ENCODE data around the gene PPY.

PPY gene

GRCh38 chr17:43927060-43927864 lies 15.0 kb downstream of the PPY start:
- H3K36me3 ChIP-seq (ENCODE audit: control insufficient read depth in 4 of 4, insufficient read depth in 4 of 4, low read length in 3 of 4): no peaks in the 10 kb centered on the region
- peaks cover 0 to 17% (median 15%) of the 10 kb centered on the region in 5 experiments for H3K27me3 ChIP-seq (replicated peaks in 2 of 5; ENCODE audit: control insufficient read depth in 4 of 5, insufficient read depth in 5 of 5, low read length in 4 of 5)
- ChIA-PET POLR2A (no interaction called here), CTCF (interaction anchor here (1.3 kb wide), 1 partner anchor 49 kb away, joined by 3 read pairs; no protein-coding TSS in a partner anchor)
- WGBS (ENCODE audit: insufficient coverage): 3% methylated on average over 27 of the region's 42 CpGs
- no peaks in the 10 kb centered on the region for H3K9me3 ChIP-seq (ENCODE audit: control extremely low read depth in 1 of 5, control insufficient read depth in 4 of 5, insufficient read depth in 2 of 5, low read depth in 1 of 5, low read length in 4 of 5)
- peaks cover 0 to 18% (median 15%) of the 10 kb centered on the region in 4 experiments for H3K4me1 ChIP-seq (ENCODE audit: control extremely low read depth in 1 of 4, control insufficient read depth in 4 of 4, insufficient read depth in 4 of 4, low read length in 3 of 4)
- no peak overlapping the region for H3K27ac ChIP-seq (ENCODE audit: insufficient read depth in 1 of 2, low read depth in 1 of 2, low read length in 2 of 2, poor library complexity in 1 of 2, severe bottlenecking in 2 of 2)
- peak overlapping the region; percentile 8 to 72 (median 30) for H3K4me3 ChIP-seq (ENCODE audit: control insufficient read depth in 1 of 7, extremely low read depth in 1 of 7, insufficient read depth in 4 of 7, low read depth in 2 of 7, low read length in 6 of 7)
- DNase-seq: peak in 2 of 3 donors; percentile 26 to 42

- no peaks in the 10 kb centered on the region for H3K9me3 ChIP-seq (ENCODE audit: control extremely low read depth in 1 of 5, control insufficient read depth in 4 of 5, insufficient read depth in 2 of 5, low read depth in 1 of 5, low read length in 4 of 5)
- POLR2A ChIA-PET: interaction anchor here (1.3 kb wide), 1 partner anchor 12 kb away, joined by 4 read pairs; no protein-coding TSS in a partner anchor
- WGBS (ENCODE audit: insufficient coverage): 100% methylated on average over 1 of the region's 2 CpGs
- H3K4me3 ChIP-seq (ENCODE audit: control insufficient read depth in 1 of 7, extremely low read depth in 1 of 7, insufficient read depth in 4 of 7, low read depth in 2 of 7, low read length in 6 of 7): no peak overlapping the region
- H3K27ac ChIP-seq (ENCODE audit: insufficient read depth in 1 of 2, low read depth in 1 of 2, low read length in 2 of 2, poor library complexity in 1 of 2, severe bottlenecking in 2 of 2): no peak overlapping the region
- H3K27me3 ChIP-seq (replicated peaks in 2 of 5; ENCODE audit: control insufficient read depth in 4 of 5, insufficient read depth in 5 of 5, low read length in 4 of 5): peaks cover 0 to 17% (median 15%) of the 10 kb centered on the region in 5 experiments
- no peaks in the 10 kb centered on the region for H3K36me3 ChIP-seq (ENCODE audit: control insufficient read depth in 4 of 4, insufficient read depth in 4 of 4, low read length in 3 of 4)
- H3K4me1 ChIP-seq (ENCODE audit: control extremely low read depth in 1 of 4, control insufficient read depth in 4 of 4, insufficient read depth in 4 of 4, low read length in 3 of 4): peaks cover 0 to 18% (median 15%) of the 10 kb centered on the region in 4 experiments
- no peak for DNase-seq
- CTCF ChIA-PET: interaction anchor here (1.1 to 2.8 kb wide), 7 partner anchors 10 to 71 kb away, joined by 3 to 17 read pairs (median 9); no protein-coding TSS in a partner anchor
Observed at GRCh38 chr17:43924558-43924957, 17.7 kb downstream of the PPY start.

- peaks cover 0 to 15% (median 3%) of the 10 kb centered on the region in 5 experiments for H3K27me3 ChIP-seq (replicated peaks in 2 of 5; ENCODE audit: control insufficient read depth in 4 of 5, insufficient read depth in 5 of 5, low read length in 4 of 5)
- ChIA-PET POLR2A (no interaction called here), CTCF (interaction anchor here (1.1 to 5.2 kb wide), 2 partner anchors 11 to 23 kb away, joined by 3 to 29 read pairs; no protein-coding TSS in a partner anchor)
- WGBS (ENCODE audit: insufficient coverage): 98% methylated on average over 7 of the region's 10 CpGs
- no peak for DNase-seq
- H3K4me3 ChIP-seq (ENCODE audit: control insufficient read depth in 1 of 7, extremely low read depth in 1 of 7, insufficient read depth in 4 of 7, low read depth in 2 of 7, low read length in 6 of 7): no peak overlapping the region
- peaks cover 0 to 13% (median 6%) of the 10 kb centered on the region in 4 experiments for H3K4me1 ChIP-seq (ENCODE audit: control extremely low read depth in 1 of 4, control insufficient read depth in 4 of 4, insufficient read depth in 4 of 4, low read length in 3 of 4)
- no peaks in the 10 kb centered on the region for H3K9me3 ChIP-seq (ENCODE audit: control extremely low read depth in 1 of 5, control insufficient read depth in 4 of 5, insufficient read depth in 2 of 5, low read depth in 1 of 5, low read length in 4 of 5)
- no peaks in the 10 kb centered on the region for H3K36me3 ChIP-seq (ENCODE audit: control insufficient read depth in 4 of 4, insufficient read depth in 4 of 4, low read length in 3 of 4)
- no peak overlapping the region for H3K27ac ChIP-seq (ENCODE audit: insufficient read depth in 1 of 2, low read depth in 1 of 2, low read length in 2 of 2, poor library complexity in 1 of 2, severe bottlenecking in 2 of 2)
Observed at GRCh38 chr17:43920500-43921095, 21.7 kb downstream of the PPY start.

- Histone ChIP-seq H3K4me3 (ENCODE audit: control insufficient read depth in 1 of 7, extremely low read depth in 1 of 7, insufficient read depth in 4 of 7, low read depth in 2 of 7, low read length in 6 of 7) (peak overlapping the region in 5 of 7 experiments; percentile 46 to 83 (median 70)), H3K4me1 (ENCODE audit: control extremely low read depth in 1 of 4, control insufficient read depth in 4 of 4, insufficient read depth in 4 of 4, low read length in 3 of 4) (peaks cover 0 to 13% (median 6%) of the 10 kb centered on the region in 4 experiments), H3K9me3 (ENCODE audit: control extremely low read depth in 1 of 5, control insufficient read depth in 4 of 5, insufficient read depth in 2 of 5, low read depth in 1 of 5, low read length in 4 of 5) (no peaks in the 10 kb centered on the region), H3K36me3 (ENCODE audit: control insufficient read depth in 4 of 4, insufficient read depth in 4 of 4, low read length in 3 of 4) (no peaks in the 10 kb centered on the region), H3K27ac (ENCODE audit: insufficient read depth in 1 of 2, low read depth in 1 of 2, low read length in 2 of 2, poor library complexity in 1 of 2, severe bottlenecking in 2 of 2) (no peak overlapping the region), H3K27me3 (replicated peaks in 2 of 5; ENCODE audit: control insufficient read depth in 4 of 5, insufficient read depth in 5 of 5, low read length in 4 of 5) (peaks cover 0 to 7% (median 0%) of the 10 kb centered on the region in 5 experiments)
- ChIA-PET POLR2A (interaction anchor here (0.6 kb wide), 1 partner anchor 123 kb away, joined by 3 read pairs; no protein-coding TSS in a partner anchor), CTCF (interaction anchor here (0.9 to 5.2 kb wide), 11 partner anchors 8 to 87 kb away, joined by 3 to 29 read pairs (median 5); partner anchors contain the start of gene NAGS)
- WGBS (ENCODE audit: insufficient coverage): 48% methylated on average over 12 of the region's 13 CpGs
- no peak for DNase-seq
Observed at GRCh38 chr17:43918026-43918389, 24.3 kb downstream of the PPY start.

- no peak overlapping the region for H3K27ac ChIP-seq (ENCODE audit: insufficient read depth in 1 of 2, low read depth in 1 of 2, low read length in 2 of 2, poor library complexity in 1 of 2, severe bottlenecking in 2 of 2)
- POLR2A ChIA-PET: interaction anchor here (0.6 kb wide), 1 partner anchor 124 kb away, joined by 3 read pairs; no protein-coding TSS in a partner anchor
- peak overlapping the region in 6 of 7 experiments; percentile 39 to 83 (median 66) for H3K4me3 ChIP-seq (ENCODE audit: control insufficient read depth in 1 of 7, extremely low read depth in 1 of 7, insufficient read depth in 4 of 7, low read depth in 2 of 7, low read length in 6 of 7)
- H3K4me1 ChIP-seq (ENCODE audit: control extremely low read depth in 1 of 4, control insufficient read depth in 4 of 4, insufficient read depth in 4 of 4, low read length in 3 of 4): peaks cover 0 to 13% (median 6%) of the 10 kb centered on the region in 4 experiments
- H3K9me3 ChIP-seq (ENCODE audit: control extremely low read depth in 1 of 5, control insufficient read depth in 4 of 5, insufficient read depth in 2 of 5, low read depth in 1 of 5, low read length in 4 of 5): no peaks in the 10 kb centered on the region
- CTCF ChIA-PET: interaction anchor here (0.9 to 5.2 kb wide), 10 partner anchors 7 to 78 kb away, joined by 3 to 29 read pairs (median 4); no protein-coding TSS in a partner anchor
- no peaks in the 10 kb centered on the region for H3K36me3 ChIP-seq (ENCODE audit: control insufficient read depth in 4 of 4, insufficient read depth in 4 of 4, low read length in 3 of 4)
- DNase-seq: peak; percentile 60 to 78 (median 71)
- WGBS (ENCODE audit: insufficient coverage): 2% methylated on average over 41 of the region's 43 CpGs
- peaks cover 0 to 6% (median 0%) of the 10 kb centered on the region in 5 experiments for H3K27me3 ChIP-seq (replicated peaks in 2 of 5; ENCODE audit: control insufficient read depth in 4 of 5, insufficient read depth in 5 of 5, low read length in 4 of 5)
Observed at GRCh38 chr17:43917348-43918025, 24.8 kb downstream of the PPY start.

- WGBS (ENCODE audit: insufficient coverage): 59% methylated on average over 7 of the region's 8 CpGs
- no peak for DNase-seq
- Histone ChIP-seq H3K9me3 (ENCODE audit: control extremely low read depth in 1 of 5, control insufficient read depth in 4 of 5, insufficient read depth in 2 of 5, low read depth in 1 of 5, low read length in 4 of 5) (no peaks in the 10 kb centered on the region), H3K4me3 (ENCODE audit: control insufficient read depth in 1 of 7, extremely low read depth in 1 of 7, insufficient read depth in 4 of 7, low read depth in 2 of 7, low read length in 6 of 7) (peak overlapping the region in 6 of 7 experiments; percentile 39 to 83 (median 66)), H3K4me1 (ENCODE audit: control extremely low read depth in 1 of 4, control insufficient read depth in 4 of 4, insufficient read depth in 4 of 4, low read length in 3 of 4) (peaks cover 0 to 13% (median 6%) of the 10 kb centered on the region in 4 experiments), H3K27ac (ENCODE audit: insufficient read depth in 1 of 2, low read depth in 1 of 2, low read length in 2 of 2, poor library complexity in 1 of 2, severe bottlenecking in 2 of 2) (no peak overlapping the region), H3K36me3 (ENCODE audit: control insufficient read depth in 4 of 4, insufficient read depth in 4 of 4, low read length in 3 of 4) (no peaks in the 10 kb centered on the region), H3K27me3 (replicated peaks in 2 of 5; ENCODE audit: control insufficient read depth in 4 of 5, insufficient read depth in 5 of 5, low read length in 4 of 5) (peaks cover 0 to 6% (median 0%) of the 10 kb centered on the region in 5 experiments)
- CTCF ChIA-PET: interaction anchor here (0.9 to 5.2 kb wide), 7 partner anchors 7 to 76 kb away, joined by 3 to 29 read pairs (median 4); no protein-coding TSS in a partner anchor
- POLR2A ChIA-PET: no interaction called here
Observed at GRCh38 chr17:43917016-43917347, 25.3 kb downstream of the PPY start.

Data from common myeloid progenitor, CD34-positive (primary cell).